ENCODE results near the gene TNNC2.

TNNC2 gene

GRCh38 chr20:45779011-45779915 lies 47.8 kb downstream of the TNNC2 start:
- DNase-seq: no peak

GRCh38 chr20:45776931-45777330 lies 50.2 kb downstream of the TNNC2 start:
- DNase-seq: no peak

- no peak for DNase-seq
Observed at GRCh38 chr20:45775411-45775810, 51.7 kb downstream of the TNNC2 start.

- DNase-seq: no peak
Observed at GRCh38 chr20:45774945-45775344, 52.2 kb downstream of the TNNC2 start.
